ENCODE measurements around the gene FIGNL2. TPM values are rescaled to one million over a fixed set of nuclear protein-coding genes. Genes with fewer than 3 reads are reported as not detected.

Gene FIGNL2
- total RNA-seq, 1 donor from 2014 or later: not detected

- DNase-seq (ENCODE audit: extremely low spot score in 2 of 2): no peak
- Histone ChIP-seq H3K36me3 (no peaks in the 10 kb centered on the region), H3K4me1 (peaks cover 6% of the 10 kb centered on the region), H3K4me3 (no peak overlapping the region), H3K27ac (no peak overlapping the region), H3K9me3 (no peaks in the 10 kb centered on the region), H3K27me3 (no peaks in the 10 kb centered on the region)
- intact Hi-C loops (cut with DNase I): no loop called here
- TF ChIP-seq POLR2A (IDR thresholded peaks at IDR 0.05) (no peak), CTCF (IDR thresholded peaks at IDR 0.05) (no peak), POLR2AphosphoS5 (IDR thresholded peaks at IDR 0.05; ENCODE audit: insufficient read depth in 1 of 2, low read depth in 1 of 2) (no peak)
Measured at GRCh38 chr12:51812871-51813270, 35.6 kb downstream of the FIGNL2 start.

DNA sequence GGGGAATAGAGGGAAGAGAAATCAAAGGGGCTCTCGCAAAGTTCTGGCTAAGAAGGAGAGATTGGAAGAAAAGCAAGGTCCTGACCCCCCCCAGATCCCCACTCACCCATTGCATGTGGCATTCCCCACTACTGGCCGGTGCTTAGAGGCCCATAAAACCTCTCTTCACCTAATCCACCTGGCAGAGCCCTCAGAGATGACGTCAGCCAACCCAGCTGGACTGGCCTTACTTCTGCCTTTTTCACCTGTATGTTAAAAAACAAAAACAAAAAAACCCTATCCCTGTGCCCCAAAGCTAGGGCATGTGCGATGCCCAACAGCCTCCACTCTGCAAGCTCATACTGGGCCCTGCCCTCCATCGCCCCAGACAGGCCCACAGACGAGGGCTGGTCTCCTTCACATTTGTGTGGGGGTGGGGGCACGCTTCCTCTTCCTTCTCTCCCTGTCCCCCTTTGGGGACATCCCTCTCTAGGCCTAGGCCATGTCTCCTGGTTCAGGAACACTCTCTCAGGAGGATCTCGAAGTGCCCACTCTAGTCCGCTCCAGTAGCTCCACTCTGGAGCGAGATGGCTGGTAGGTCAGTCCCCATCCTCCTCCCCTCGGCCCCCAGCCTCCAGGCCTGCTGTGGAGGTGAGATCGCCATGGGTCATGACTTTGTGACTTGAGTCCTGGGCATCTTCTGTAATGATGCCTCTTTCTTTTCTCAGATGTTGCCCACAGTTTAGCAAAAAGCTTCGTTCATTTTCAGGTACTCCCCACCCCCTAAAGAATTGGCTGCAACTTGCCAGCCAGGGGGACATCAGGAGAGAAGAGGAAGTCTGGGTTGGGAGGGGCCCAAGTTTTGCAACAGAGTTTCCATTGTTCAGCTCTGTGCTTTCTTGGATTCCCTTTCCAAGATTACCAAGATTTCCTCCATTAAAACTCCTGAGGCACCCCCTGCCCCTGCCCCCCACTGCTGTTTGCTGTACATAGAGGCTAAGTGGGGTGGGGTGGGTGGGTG is 37.0 kb downstream of the FIGNL2 start:
- Histone ChIP-seq H3K9me3 (no peaks in the 10 kb centered on the region), H3K27me3 (no peaks in the 10 kb centered on the region), H3K27ac (no peak overlapping the region), H3K4me3 (no peak overlapping the region), H3K4me1 (peaks cover 6% of the 10 kb centered on the region), H3K36me3 (no peaks in the 10 kb centered on the region)
- DNase-seq (ENCODE audit: extremely low spot score in 2 of 2): no peak
- intact Hi-C loops (cut with DNase I): no loop called here
- TF ChIP-seq POLR2A (IDR thresholded peaks at IDR 0.05) (no peak), CTCF (IDR thresholded peaks at IDR 0.05) (no peak), POLR2AphosphoS5 (IDR thresholded peaks at IDR 0.05; ENCODE audit: insufficient read depth in 1 of 2, low read depth in 1 of 2) (no peak)

DNA sequence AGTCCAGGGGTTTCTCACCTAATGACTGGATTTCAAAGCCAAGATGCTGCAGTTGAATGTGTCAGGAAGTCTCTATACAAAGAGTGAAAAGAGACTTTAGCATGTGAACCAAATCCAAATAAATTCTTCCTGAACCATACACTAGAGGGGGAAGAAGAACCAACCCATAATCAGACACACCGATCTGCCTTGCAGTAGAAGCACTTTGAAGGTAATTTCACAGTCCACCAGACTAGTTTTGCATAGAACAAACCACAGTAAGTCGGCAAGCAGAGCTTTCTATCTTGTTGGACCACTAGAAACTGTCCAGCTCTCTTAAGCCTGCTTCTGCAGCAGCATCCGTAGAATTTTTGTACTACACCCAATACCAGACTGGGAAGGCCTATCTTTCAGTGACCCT is 39.3 kb downstream of the FIGNL2 start:
- Histone ChIP-seq H3K27ac (no peak overlapping the region), H3K4me1 (no peaks in the 10 kb centered on the region), H3K4me3 (no peak overlapping the region), H3K9me3 (no peaks in the 10 kb centered on the region), H3K27me3 (no peaks in the 10 kb centered on the region), H3K36me3 (no peaks in the 10 kb centered on the region)
- DNase-seq (ENCODE audit: extremely low spot score in 2 of 2): no peak
- intact Hi-C loops (cut with DNase I): no loop called here
- no peak for TF ChIP-seq POLR2AphosphoS5 (IDR thresholded peaks at IDR 0.05; ENCODE audit: insufficient read depth in 1 of 2, low read depth in 1 of 2)
- no peak for TF ChIP-seq POLR2A (IDR thresholded peaks at IDR 0.05)
- TF ChIP-seq CTCF (IDR thresholded peaks at IDR 0.05): no peak

DNA sequence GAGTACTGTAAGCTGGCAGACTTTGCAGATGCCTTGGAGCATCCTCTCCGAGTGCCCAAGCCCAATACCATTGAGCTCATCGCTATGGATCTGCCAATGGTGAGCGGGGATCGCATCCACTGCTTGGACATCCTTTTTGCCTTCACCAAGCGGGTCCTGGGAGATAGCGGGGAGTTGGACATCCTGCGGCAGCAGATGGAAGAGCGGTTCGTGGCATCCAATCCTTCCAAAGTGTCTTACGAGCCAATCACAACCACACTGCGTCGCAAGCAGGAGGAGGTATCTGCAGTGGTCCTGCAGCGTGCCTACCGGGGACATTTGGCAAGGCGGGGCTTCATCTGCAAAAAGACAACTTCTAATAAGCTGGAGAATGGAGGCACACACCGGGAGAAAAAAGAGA is 41.6 kb downstream of the FIGNL2 start:
- no peaks in the 10 kb centered on the region for H3K9me3 ChIP-seq

More for the DNA sequence above, 41.6 kb downstream of the FIGNL2 start:
- no peak for DNase-seq (ENCODE audit: extremely low spot score in 2 of 2)
- TF ChIP-seq POLR2AphosphoS5 (IDR thresholded peaks at IDR 0.05; ENCODE audit: insufficient read depth in 1 of 2, low read depth in 1 of 2) (no peak), CTCF (IDR thresholded peaks at IDR 0.05) (no peak), POLR2A (IDR thresholded peaks at IDR 0.05) (no peak)
- no peak overlapping the region for H3K4me3 ChIP-seq
- H3K36me3 ChIP-seq: no peaks in the 10 kb centered on the region
- H3K27me3 ChIP-seq: no peaks in the 10 kb centered on the region
- no peak overlapping the region for H3K27ac ChIP-seq
- H3K4me1 ChIP-seq: no peaks in the 10 kb centered on the region
- intact Hi-C loops (cut with DNase I): no loop called here

Data from vagina (tissue), 2 donors.